ENCODE results near the gene ICAM5.

DNA sequence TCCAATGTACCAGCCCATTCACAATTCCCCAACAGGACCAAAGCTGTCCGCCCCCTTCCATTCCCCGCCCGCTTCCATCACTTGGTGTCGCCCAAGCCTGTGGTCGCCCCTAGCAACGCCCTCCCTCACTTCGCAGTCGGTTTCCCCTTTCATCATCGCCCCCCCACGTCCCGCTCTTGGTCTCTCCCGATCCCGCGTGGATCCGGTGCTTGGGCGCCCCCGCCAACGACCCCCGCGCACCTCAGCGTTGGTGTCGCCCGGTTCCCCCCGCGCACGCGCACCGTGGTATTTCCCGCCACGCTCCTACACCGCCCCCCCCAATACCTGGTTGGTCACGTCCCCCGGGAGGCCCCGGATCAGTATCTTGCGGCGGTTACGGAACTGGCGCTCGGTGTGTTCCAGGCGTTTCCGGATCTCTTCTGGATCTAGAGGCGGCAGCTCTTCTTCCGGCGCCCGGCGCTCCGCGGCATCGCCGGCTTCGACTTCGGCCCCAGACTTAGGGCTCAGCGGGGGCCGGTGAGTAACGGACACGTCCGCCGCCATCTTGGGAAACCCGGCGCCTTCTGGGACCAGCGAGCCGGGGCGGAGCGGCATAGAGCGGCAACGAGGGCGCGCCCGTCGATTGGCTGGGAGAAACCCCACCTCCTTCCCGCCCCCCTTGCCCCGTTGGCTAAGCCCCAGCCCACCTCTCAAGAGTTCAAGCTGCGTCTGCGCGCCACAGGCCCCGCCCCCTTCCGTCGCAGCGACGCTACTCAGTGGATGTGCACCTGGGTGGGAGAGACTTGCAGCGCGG lies 43.4 kb downstream of the ICAM5 start, which contains the start of gene RAVER1:
- no peak for TF ChIP-seq EZH2 (IDR thresholded peaks at IDR 0.05)
- TF ChIP-seq, protein P1, sequence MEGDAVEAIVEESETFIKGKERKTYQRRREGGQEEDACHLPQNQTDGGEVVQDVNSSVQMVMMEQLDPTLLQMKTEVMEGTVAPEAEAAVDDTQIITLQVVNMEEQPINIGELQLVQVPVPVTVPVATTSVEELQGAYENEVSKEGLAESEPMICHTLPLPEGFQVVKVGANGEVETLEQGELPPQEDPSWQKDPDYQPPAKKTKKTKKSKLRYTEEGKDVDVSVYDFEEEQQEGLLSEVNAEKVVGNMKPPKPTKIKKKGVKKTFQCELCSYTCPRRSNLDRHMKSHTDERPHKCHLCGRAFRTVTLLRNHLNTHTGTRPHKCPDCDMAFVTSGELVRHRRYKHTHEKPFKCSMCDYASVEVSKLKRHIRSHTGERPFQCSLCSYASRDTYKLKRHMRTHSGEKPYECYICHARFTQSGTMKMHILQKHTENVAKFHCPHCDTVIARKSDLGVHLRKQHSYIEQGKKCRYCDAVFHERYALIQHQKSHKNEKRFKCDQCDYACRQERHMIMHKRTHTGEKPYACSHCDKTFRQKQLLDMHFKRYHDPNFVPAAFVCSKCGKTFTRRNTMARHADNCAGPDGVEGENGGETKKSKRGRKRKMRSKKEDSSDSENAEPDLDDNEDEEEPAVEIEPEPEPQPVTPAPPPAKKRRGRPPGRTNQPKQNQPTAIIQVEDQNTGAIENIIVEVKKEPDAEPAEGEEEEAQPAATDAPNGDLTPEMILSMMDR (IDR thresholded peaks at IDR 0.05), result no peak
- no peak for TF ChIP-seq EZH2phosphoT487 (IDR thresholded peaks at IDR 0.05)
